Gastroesophageal sphincter (tissue), 4 donors: ENCODE measurements around the gene TBC1D7. TPM values are rescaled to one million over a fixed set of nuclear protein-coding genes. Genes with fewer than 3 reads are reported as not detected.

Experiments used
- ATAC-seq: fragments of 150-250 bp; one replicate; pipeline ENCODE4 v1.9.1; 2016; ENCODE audit warnings: mild to moderate bottlenecking, moderate library complexity
- H3K27ac ChIP-seq, 4 donors: fragments of 200-600 bp; sonication (generic) in 3 of 4; 1 replicate in 3 of 4; 2 replicates in 1 of 4; pipeline ENCODE4 v1.5.1; 2016 to 2019
- H3K27me3 ChIP-seq: fragments of 200-600 bp; sonication (generic); one replicate; pipeline ENCODE4 v1.5.1; 2019
- H3K36me3 ChIP-seq, 2 donors: fragments of 200-600 bp; sonication (generic); one replicate each; pipeline ENCODE4 v1.5.1; 2019; ENCODE audit warnings: control low read depth in 1 of 2
- H3K4me1 ChIP-seq, 3 donors: fragments of 200-600 bp; sonication (generic); 1 replicate in 2 of 3; 2 replicates in 1 of 3; pipeline ENCODE4 v1.5.1; 2016 to 2019; ENCODE audit warnings: control low read depth in 2 of 3
- H3K4me3 ChIP-seq, 2 donors: fragments of 200-600 bp; sonication (generic); one replicate each; pipeline ENCODE4 v1.5.1; 2019; ENCODE audit warnings: mild to moderate bottlenecking in 1 of 2, moderate library complexity in 1 of 2
- H3K9me3 ChIP-seq, 3 donors: fragments of 200-600 bp; sonication (generic); one replicate each; pipeline ENCODE4 v1.5.1; 2017 to 2019; ENCODE audit warnings: control low read depth in 2 of 3
- CTCF ChIP-seq, 4 experiments: fragments of 200-600 bp in 2 of 4; fragments of 450-650 bp in 2 of 4; sonication (generic) in 1 of 4; IDR thresholded peaks; one replicate each; pipeline ENCODE4 v1.5.1; 2017 to 2019; ENCODE audit warnings: antibody characterized with exemption in 4 of 4, mild to moderate bottlenecking in 2 of 4, moderate library complexity in 2 of 4
- EP300 ChIP-seq: sonication (generic); formaldehyde crosslinking; IDR thresholded peaks from one replicate; pipeline ENCODE4 v1.6.1; 2017; ENCODE audit warnings: antibody characterized with exemption, mild to moderate bottlenecking
- POLR2A ChIP-seq, 2 donors: fragments of 450-650 bp; IDR thresholded peaks; one replicate each; pipeline ENCODE4 v1.6.1; 2017; ENCODE audit warnings: antibody characterized with exemption in 2 of 2, mild to moderate bottlenecking in 2 of 2, moderate library complexity in 1 of 2
- POLR2AphosphoS5 ChIP-seq: sonication (generic); formaldehyde crosslinking; IDR thresholded peaks from one replicate; pipeline ENCODE4 v1.6.1; 2017; ENCODE audit warnings: antibody characterized with exemption
- WGBS, 2 donors: methylation state at CpG; one replicate each; pipeline ENCODE4 v1.1.5; 2018; ENCODE audit warnings: low coverage in 1 of 2; 5-methylcytosine and 5-hydroxymethylcytosine counted together
- total RNA-seq, 4 donors: library from RNA; depleted of rRNA; stranded (reverse); fragments of >200 nt; gene quantifications; one replicate each; pipeline ENCODE4 v1.1.0, GENCODE V29; 2016

The TBC1D7 gene
- total RNA-seq, 4 donors from 2014 or later: 5.1 to 14.5 (median 7.3) TPM

- no peak for ATAC-seq
- Histone ChIP-seq H3K27ac (no peak overlapping the region), H3K27me3 (no peaks in the 10 kb centered on the region), H3K4me1 (no peaks in the 10 kb centered on the region), H3K9me3 (no peaks in the 10 kb centered on the region), H3K36me3 (peaks cover 0 to 92% of the 10 kb centered on the region in 2 donors), H3K4me3 (no peak overlapping the region)
- TF ChIP-seq POLR2AphosphoS5 (no peak), CTCF (IDR thresholded peaks at IDR 0.05) (no peak), POLR2A (IDR thresholded peaks at IDR 0.05) (no peak), EP300 (no peak)
Observed at GRCh38 chr6:13314806-13315205, 13.5 kb downstream of the TBC1D7 start.

GRCh38 chr6:13311155-13311554 lies 17.2 kb downstream of the TBC1D7 start:
- Histone ChIP-seq H3K4me3 (no peak overlapping the region), H3K36me3 (peaks cover 0 to 77% of the 10 kb centered on the region in 2 donors), H3K9me3 (no peaks in the 10 kb centered on the region), H3K27ac (no peak overlapping the region), H3K4me1 (no peaks in the 10 kb centered on the region), H3K27me3 (no peaks in the 10 kb centered on the region)
- TF ChIP-seq EP300: no peak
- 31 to 100% methylated on average over 1 of the region's 1 CpG for WGBS, 2 donors
- no peak for ATAC-seq

GRCh38 chr6:13308332-13308731 lies 20.0 kb downstream of the TBC1D7 start:
- WGBS, 2 donors: 63 to 89% methylated on average over 1 of the region's 1 CpG
- H3K4me1 ChIP-seq: peaks cover 3 to 17% (median 5%) of the 10 kb centered on the region in 3 donors
- H3K4me3 ChIP-seq: no peak overlapping the region
- H3K27ac ChIP-seq: no peak overlapping the region
- TF ChIP-seq POLR2A (IDR thresholded peaks at IDR 0.05) (no peak), POLR2AphosphoS5 (no peak), CTCF (IDR thresholded peaks at IDR 0.05) (no peak), EP300 (no peak)
- peaks cover 0 to 49% of the 10 kb centered on the region in 2 donors for H3K36me3 ChIP-seq
- no peak for ATAC-seq
- H3K27me3 ChIP-seq: no peaks in the 10 kb centered on the region
- H3K9me3 ChIP-seq: no peaks in the 10 kb centered on the region

- peaks cover 5 to 25% (median 8%) of the 10 kb centered on the region in 3 donors for H3K4me1 ChIP-seq
- H3K27ac ChIP-seq: no peak overlapping the region
- no peaks in the 10 kb centered on the region for H3K27me3 ChIP-seq
- H3K4me3 ChIP-seq: no peak overlapping the region
- H3K36me3 ChIP-seq: peaks cover 0 to 45% of the 10 kb centered on the region in 2 donors
- TF ChIP-seq EP300 (no peak), CTCF (IDR thresholded peaks at IDR 0.05) (no peak), POLR2AphosphoS5 (no peak), POLR2A (IDR thresholded peaks at IDR 0.05) (no peak)
- no peaks in the 10 kb centered on the region for H3K9me3 ChIP-seq
- 83 to 94% methylated on average over 7 of the region's 7 CpGs for WGBS, 2 donors
- ATAC-seq: no peak
Observed at GRCh38 chr6:13307508-13307995, 20.8 kb downstream of the TBC1D7 start.

GRCh38 chr6:13305791-13306190 lies 22.5 kb downstream of the TBC1D7 start:
- Histone ChIP-seq H3K4me3 (no peak overlapping the region), H3K27me3 (no peaks in the 10 kb centered on the region), H3K27ac (no peak overlapping the region), H3K36me3 (peaks cover 0 to 36% of the 10 kb centered on the region in 2 donors), H3K9me3 (no peaks in the 10 kb centered on the region), H3K4me1 (peaks cover 5 to 31% (median 8%) of the 10 kb centered on the region in 3 donors)
- no peak for TF ChIP-seq POLR2A (IDR thresholded peaks at IDR 0.05)
- TF ChIP-seq CTCF (IDR thresholded peaks at IDR 0.05): no peak
- no peak for TF ChIP-seq EP300
- no peak for TF ChIP-seq POLR2AphosphoS5
- no peak for ATAC-seq
- WGBS, 2 donors: 77 to 100% methylated on average over 1 of the region's 1 CpG
